ENCODE measurements around the gene TSKS. TPM values are rescaled to one million over a fixed set of nuclear protein-coding genes. Genes with fewer than 3 reads are reported as not detected.

TSKS gene
- total RNA-seq, 1 experiment from 2014 or later: 0.28 TPM

DNA sequence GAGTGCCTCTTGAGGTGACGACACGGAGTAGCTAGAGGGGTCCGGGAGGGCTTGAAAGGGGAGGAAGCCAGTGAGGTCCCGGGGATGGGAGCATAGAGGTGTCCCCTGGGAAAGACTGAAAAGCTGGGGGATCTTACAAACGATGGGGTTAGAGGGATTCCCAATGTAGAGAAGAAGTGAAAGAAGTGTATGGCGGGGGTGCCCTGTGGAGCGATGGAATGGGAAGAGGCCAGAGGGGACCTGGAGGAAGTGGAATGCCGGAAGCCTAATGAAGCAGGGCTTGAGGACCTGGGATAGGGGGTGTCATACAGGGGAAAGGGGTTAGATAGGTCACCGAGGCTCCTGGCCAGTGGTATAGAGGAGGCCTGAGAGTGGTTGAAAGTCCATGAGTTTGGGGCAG is 4.3 kb upstream of the TSKS start:
- H2BK15ac ChIP-seq (ENCODE audit: low read depth, low read length): no peak overlapping the region
- H3K18ac ChIP-seq (ENCODE audit: insufficient read length, low read depth, low read length): peak overlapping the region; percentile 42
- H2AK5ac ChIP-seq (ENCODE audit: insufficient read length, low read length): no peak overlapping the region
- no peaks in the 10 kb centered on the region for H3K9me3 Mint-ChIP-seq
- no peak overlapping the region; the same call in 1 of the 2 replicates for H3K14ac ChIP-seq (ENCODE audit: insufficient read depth, low read length)
- H3K9me3 ChIP-seq (ENCODE audit: control insufficient read depth, low read depth, low read length): no peaks in the 10 kb centered on the region
- H3K23me2 ChIP-seq (ENCODE audit: insufficient read length, low read depth, low read length, poor library complexity, severe bottlenecking): peaks cover 12% of the 10 kb centered on the region
- H3K4me1 Mint-ChIP-seq: peaks cover 19 to 26% of the 10 kb centered on the region in 2 experiments
- no peak overlapping the region for H3K56ac ChIP-seq (ENCODE audit: insufficient read length, low read depth, low read length)
- peak overlapping the region; percentile 65 for H3K9ac ChIP-seq (ENCODE audit: extremely low read depth, insufficient read length, low read length)
- no CpG with 5 or more reads among the region's 9 CpGs for WGBS (ENCODE audit: extremely low coverage, insufficient read length, low lambda C conversion rate)
- peak overlapping the region; percentile 88 for H3K4me2 ChIP-seq (ENCODE audit: insufficient read depth, insufficient read length, low read length)
- H3K4me3 Mint-ChIP-seq: peak overlapping the region; percentile 94 to 95
- no peak overlapping the region for H3K27ac ChIP-seq (ENCODE audit: insufficient read length, low read depth, low read length)
- H3K4me1 ChIP-seq (ENCODE audit: insufficient read depth, low read length): no peaks in the 10 kb centered on the region
- peaks cover 7% of the 10 kb centered on the region for H3K79me1 ChIP-seq (ENCODE audit: insufficient read depth, low read depth, low read length, poor library complexity, severe bottlenecking)
- no peak overlapping the region for H3K4ac ChIP-seq (ENCODE audit: low read depth, low read length)
- no peaks in the 10 kb centered on the region; the same call in 1 of the 2 replicates for H3K27me3 Mint-ChIP-seq (ENCODE audit: low read depth)
- TF ChIP-seq, protein P1, sequence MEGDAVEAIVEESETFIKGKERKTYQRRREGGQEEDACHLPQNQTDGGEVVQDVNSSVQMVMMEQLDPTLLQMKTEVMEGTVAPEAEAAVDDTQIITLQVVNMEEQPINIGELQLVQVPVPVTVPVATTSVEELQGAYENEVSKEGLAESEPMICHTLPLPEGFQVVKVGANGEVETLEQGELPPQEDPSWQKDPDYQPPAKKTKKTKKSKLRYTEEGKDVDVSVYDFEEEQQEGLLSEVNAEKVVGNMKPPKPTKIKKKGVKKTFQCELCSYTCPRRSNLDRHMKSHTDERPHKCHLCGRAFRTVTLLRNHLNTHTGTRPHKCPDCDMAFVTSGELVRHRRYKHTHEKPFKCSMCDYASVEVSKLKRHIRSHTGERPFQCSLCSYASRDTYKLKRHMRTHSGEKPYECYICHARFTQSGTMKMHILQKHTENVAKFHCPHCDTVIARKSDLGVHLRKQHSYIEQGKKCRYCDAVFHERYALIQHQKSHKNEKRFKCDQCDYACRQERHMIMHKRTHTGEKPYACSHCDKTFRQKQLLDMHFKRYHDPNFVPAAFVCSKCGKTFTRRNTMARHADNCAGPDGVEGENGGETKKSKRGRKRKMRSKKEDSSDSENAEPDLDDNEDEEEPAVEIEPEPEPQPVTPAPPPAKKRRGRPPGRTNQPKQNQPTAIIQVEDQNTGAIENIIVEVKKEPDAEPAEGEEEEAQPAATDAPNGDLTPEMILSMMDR (conservative IDR thresholded peaks at IDR 0.05): no peak
- H3K23ac ChIP-seq (ENCODE audit: insufficient read length, low read depth, low read length): no peak overlapping the region
- H3K79me2 ChIP-seq (ENCODE audit: insufficient read depth, low read length): peaks cover 4% of the 10 kb centered on the region; the same call in 1 of the 2 replicates
- peaks cover 0 to 4% (median 2%) of the 10 kb centered on the region in 3 experiments; a peak in 3 of 7 replicates for H3K36me3 Mint-ChIP-seq (ENCODE audit: insufficient read depth in 1 of 3, low read depth in 3 of 3)
- H2BK20ac ChIP-seq (ENCODE audit: low read depth, low read length, poor library complexity, severe bottlenecking): no peak overlapping the region
- no peak overlapping the region for H2BK120ac ChIP-seq (ENCODE audit: low read depth, low read length, poor library complexity, severe bottlenecking)
- H3T11ph ChIP-seq (ENCODE audit: low read length): no peak overlapping the region
- H2AFZ ChIP-seq (ENCODE audit: low read length): no peak overlapping the region
- no peak overlapping the region for H4K91ac ChIP-seq (ENCODE audit: insufficient read length, low read depth, low read length)
- H4K5ac ChIP-seq (ENCODE audit: insufficient read length, low read depth, low read length): no peak overlapping the region
- no peaks in the 10 kb centered on the region for H4K20me1 ChIP-seq (ENCODE audit: control insufficient read depth, insufficient read depth, insufficient read length)
- H4K8ac ChIP-seq (replicated peaks; ENCODE audit: insufficient read length, low read depth, low read length): no peak overlapping the region
- no peak overlapping the region for H2BK12ac ChIP-seq (ENCODE audit: insufficient read length, low read depth, low read length)
- no peaks in the 10 kb centered on the region for H3K27me3 ChIP-seq (ENCODE audit: insufficient read depth, low read length)
- peak overlapping the region; percentile 15 to 95 (median 30); a peak in 4 of 7 replicates for H3K27ac Mint-ChIP-seq
- H2BK5ac ChIP-seq (ENCODE audit: insufficient read length, low read length): no peak overlapping the region
- DNase-seq: no peak

All from H9 (cell line).